ENCODE data around the gene TDRD12.
"Not testable (repeated sequence)": the region's sequence is repeated elsewhere in the genome, so short reads cannot be mapped to it uniquely, and the experiment has no call there.

Gene TDRD12

GRCh38 chr19:32779082-32779481, 59.5 kb downstream of the TDRD12 start:
- no peak overlapping the region for H2AFZ ChIP-seq (ENCODE audit: low read depth, low read length)
- H4K8ac ChIP-seq (ENCODE audit: low read length) = no peak overlapping the region
- H3K23ac ChIP-seq (ENCODE audit: low read length in 2 of 2) = no peak overlapping the region
- 61% methylated on average over 7 of the region's 7 CpGs for WGBS
- no peak overlapping the region for H2BK15ac ChIP-seq (ENCODE audit: low read depth, poor library complexity, severe bottlenecking)
- H2BK5ac ChIP-seq (ENCODE audit: low read depth, low read length, poor library complexity, severe bottlenecking) = no peak overlapping the region
- DNase-seq = no peak
- no peak overlapping the region for H2BK12ac ChIP-seq (ENCODE audit: low read length in 2 of 2)
- H3K4me3 ChIP-seq (ENCODE audit: insufficient read depth in 1 of 2, low read depth in 1 of 2, low read length in 2 of 2) = no peak overlapping the region
- H3K4me1 ChIP-seq (ENCODE audit: control insufficient read depth, insufficient read depth, low read depth, low read length) = no peaks in the 10 kb centered on the region
- H3K27me3 ChIP-seq (ENCODE audit: control insufficient read depth in 1 of 2, insufficient read depth in 1 of 2, low read length in 2 of 2) = no peaks in the 10 kb centered on the region
- H3K18ac ChIP-seq (ENCODE audit: low read depth in 1 of 2, low read length in 2 of 2) = no peak overlapping the region
- peaks cover 8% of the 10 kb centered on the region for H3K9me3 ChIP-seq (ENCODE audit: control insufficient read depth, low read length)
- no peak overlapping the region for H3K9ac ChIP-seq (ENCODE audit: low read length)
- H2AK5ac ChIP-seq (ENCODE audit: low read length, severe bottlenecking) = no peak overlapping the region
- H3K27ac ChIP-seq (ENCODE audit: low read length, poor library complexity, severe bottlenecking) = no peak overlapping the region
- H3K79me1 ChIP-seq (replicated peaks; ENCODE audit: low read length, poor library complexity, severe bottlenecking) = no peaks in the 10 kb centered on the region
- no peak overlapping the region for H4K91ac ChIP-seq (ENCODE audit: low read length)
- no peak overlapping the region for H3K14ac ChIP-seq (ENCODE audit: low read length in 2 of 2)
- no peak overlapping the region for H3K4ac ChIP-seq (ENCODE audit: low read depth in 1 of 2, low read length in 2 of 2)
- H3K4me2 ChIP-seq (ENCODE audit: low read length, poor library complexity, severe bottlenecking) = no peak overlapping the region
- H3K36me3 ChIP-seq (ENCODE audit: control insufficient read depth in 1 of 2, insufficient read depth in 2 of 2, low read depth in 1 of 2, low read length in 2 of 2) = no peaks in the 10 kb centered on the region
- H2BK120ac ChIP-seq (ENCODE audit: low read depth, low read length) = no peak overlapping the region

GRCh38 chr19:32781280-32781679, 61.7 kb downstream of the TDRD12 start:
- H3K4me1 ChIP-seq (ENCODE audit: control insufficient read depth, insufficient read depth, low read depth, low read length) = no peaks in the 10 kb centered on the region
- no peak overlapping the region for H4K91ac ChIP-seq (ENCODE audit: low read length)
- H3K4me3 ChIP-seq (ENCODE audit: insufficient read depth in 1 of 2, low read depth in 1 of 2, low read length in 2 of 2) = no peak overlapping the region
- H3K36me3 ChIP-seq (ENCODE audit: control insufficient read depth in 1 of 2, insufficient read depth in 2 of 2, low read depth in 1 of 2, low read length in 2 of 2) = no peaks in the 10 kb centered on the region
- H3K18ac ChIP-seq (ENCODE audit: low read depth in 1 of 2, low read length in 2 of 2) = no peak overlapping the region
- H3K27me3 ChIP-seq (ENCODE audit: control insufficient read depth in 1 of 2, insufficient read depth in 1 of 2, low read length in 2 of 2) = no peaks in the 10 kb centered on the region
- no peaks in the 10 kb centered on the region for H3K79me1 ChIP-seq (replicated peaks; ENCODE audit: low read length, poor library complexity, severe bottlenecking)
- no peak for DNase-seq
- 100% methylated on average over 2 of the region's 2 CpGs for WGBS
- H2AFZ ChIP-seq (ENCODE audit: low read depth, low read length) = no peak overlapping the region
- H3K4me2 ChIP-seq (ENCODE audit: low read length, poor library complexity, severe bottlenecking) = no peak overlapping the region
- H2BK120ac ChIP-seq (ENCODE audit: low read depth, low read length) = no peak overlapping the region
- H4K8ac ChIP-seq (ENCODE audit: low read length) = no peak overlapping the region
- no peak overlapping the region for H2BK12ac ChIP-seq (ENCODE audit: low read length in 2 of 2)
- H3K27ac ChIP-seq (ENCODE audit: low read length, poor library complexity, severe bottlenecking) = no peak overlapping the region
- H2AK5ac ChIP-seq (ENCODE audit: low read length, severe bottlenecking) = no peak overlapping the region
- H3K9me3 ChIP-seq (ENCODE audit: control insufficient read depth, low read length) = peaks cover 8% of the 10 kb centered on the region
- no peak overlapping the region for H2BK15ac ChIP-seq (ENCODE audit: low read depth, poor library complexity, severe bottlenecking)
- no peak overlapping the region for H2BK5ac ChIP-seq (ENCODE audit: low read depth, low read length, poor library complexity, severe bottlenecking)
- no peak overlapping the region for H3K4ac ChIP-seq (ENCODE audit: low read depth in 1 of 2, low read length in 2 of 2)
- no peak overlapping the region for H3K23ac ChIP-seq (ENCODE audit: low read length in 2 of 2)
- no peak overlapping the region for H3K9ac ChIP-seq (ENCODE audit: low read length)
- H3K14ac ChIP-seq (ENCODE audit: low read length in 2 of 2) = no peak overlapping the region

- H2BK15ac ChIP-seq (ENCODE audit: low read depth, poor library complexity, severe bottlenecking); H3K4ac ChIP-seq (ENCODE audit: low read depth in 1 of 2, low read length in 2 of 2); DNase-seq; H3K23ac ChIP-seq (ENCODE audit: low read length in 2 of 2); H3K4me1 ChIP-seq (ENCODE audit: control insufficient read depth, insufficient read depth, low read depth, low read length); H3K4me3 ChIP-seq (ENCODE audit: insufficient read depth in 1 of 2, low read depth in 1 of 2, low read length in 2 of 2); H3K27ac ChIP-seq (ENCODE audit: low read length, poor library complexity, severe bottlenecking); H3K27me3 ChIP-seq (ENCODE audit: control insufficient read depth in 1 of 2, insufficient read depth in 1 of 2, low read length in 2 of 2); H3K4me2 ChIP-seq (ENCODE audit: low read length, poor library complexity, severe bottlenecking); H2BK5ac ChIP-seq (ENCODE audit: low read depth, low read length, poor library complexity, severe bottlenecking); H3K9me3 ChIP-seq (ENCODE audit: control insufficient read depth, low read length); H4K8ac ChIP-seq (ENCODE audit: low read length); H2BK12ac ChIP-seq (ENCODE audit: low read length in 2 of 2); H2BK120ac ChIP-seq (ENCODE audit: low read depth, low read length); H4K91ac ChIP-seq (ENCODE audit: low read length); H3K36me3 ChIP-seq (ENCODE audit: control insufficient read depth in 1 of 2, insufficient read depth in 2 of 2, low read depth in 1 of 2, low read length in 2 of 2); H2AFZ ChIP-seq (ENCODE audit: low read depth, low read length); H3K14ac ChIP-seq (ENCODE audit: low read length in 2 of 2); H3K18ac ChIP-seq (ENCODE audit: low read depth in 1 of 2, low read length in 2 of 2); H3K9ac ChIP-seq (ENCODE audit: low read length); H3K79me1 ChIP-seq (replicated peaks; ENCODE audit: low read length, poor library complexity, severe bottlenecking); H2AK5ac ChIP-seq (ENCODE audit: low read length, severe bottlenecking): not testable (repeated sequence)
- WGBS = no CpG with 5 or more reads among the region's 1 CpG
These were observed 62.5 kb downstream of the TDRD12 start for GRCh38 chr19:32782089-32782488.

GRCh38 chr19:32787161-32787813, 67.7 kb downstream of the TDRD12 start:
- not testable (repeated sequence) for H3K79me1 ChIP-seq (replicated peaks; ENCODE audit: low read length, poor library complexity, severe bottlenecking); H3K27me3 ChIP-seq (ENCODE audit: control insufficient read depth in 1 of 2, insufficient read depth in 1 of 2, low read length in 2 of 2); H3K36me3 ChIP-seq (ENCODE audit: control insufficient read depth in 1 of 2, insufficient read depth in 2 of 2, low read depth in 1 of 2, low read length in 2 of 2); H3K27ac ChIP-seq (ENCODE audit: low read length, poor library complexity, severe bottlenecking); H2BK15ac ChIP-seq (ENCODE audit: low read depth, poor library complexity, severe bottlenecking); H3K18ac ChIP-seq (ENCODE audit: low read depth in 1 of 2, low read length in 2 of 2); H3K4ac ChIP-seq (ENCODE audit: low read depth in 1 of 2, low read length in 2 of 2); H3K4me1 ChIP-seq (ENCODE audit: control insufficient read depth, insufficient read depth, low read depth, low read length); H3K4me2 ChIP-seq (ENCODE audit: low read length, poor library complexity, severe bottlenecking); H3K14ac ChIP-seq (ENCODE audit: low read length in 2 of 2); H2BK12ac ChIP-seq (ENCODE audit: low read length in 2 of 2); H2BK5ac ChIP-seq (ENCODE audit: low read depth, low read length, poor library complexity, severe bottlenecking); H4K8ac ChIP-seq (ENCODE audit: low read length); H2AFZ ChIP-seq (ENCODE audit: low read depth, low read length); H4K91ac ChIP-seq (ENCODE audit: low read length); H3K9ac ChIP-seq (ENCODE audit: low read length); H3K4me3 ChIP-seq (ENCODE audit: insufficient read depth in 1 of 2, low read depth in 1 of 2, low read length in 2 of 2); H2BK120ac ChIP-seq (ENCODE audit: low read depth, low read length); H3K9me3 ChIP-seq (ENCODE audit: control insufficient read depth, low read length); H3K23ac ChIP-seq (ENCODE audit: low read length in 2 of 2); DNase-seq; H2AK5ac ChIP-seq (ENCODE audit: low read length, severe bottlenecking)
- 36% methylated on average over 10 of the region's 12 CpGs for WGBS

Measured in mesenchymal stem cell (in vitro differentiated cells and primary cell).